HFFc6 (cell line): ENCODE measurements around the gene RBM33. TPM values are rescaled to one million over a fixed set of nuclear protein-coding genes. Genes with fewer than 3 reads are reported as not detected.

Source experiments
- DNase-seq: peaks from one replicate; pipeline ENCODE4 v3.0.0-alpha.2; 2018
- H3K27ac Mint-ChIP-seq: 2 replicates; pipeline ENCODE4 v1.8.0; 2020; ENCODE audit warnings: mild to moderate bottlenecking, mixed read lengths
- H3K27me3 Mint-ChIP-seq: 2 replicates; pipeline ENCODE4 v1.8.0; 2021; ENCODE audit warnings: mild to moderate bottlenecking, moderate library complexity, mixed read lengths; ENCODE audit not compliant: insufficient read depth
- H3K36me3 Mint-ChIP-seq: 2 replicates; pipeline ENCODE4 v1.8.0; 2021; ENCODE audit warnings: low read depth, mixed read lengths
- H3K4me1 Mint-ChIP-seq: 2 replicates; pipeline ENCODE4 v1.8.0; 2020; ENCODE audit warnings: low read depth, mixed read lengths
- H3K4me3 Mint-ChIP-seq: 2 replicates; pipeline ENCODE4 v1.8.0; 2020; ENCODE audit warnings: mild to moderate bottlenecking, moderate library complexity, mixed read lengths
- H3K9me3 Mint-ChIP-seq: 2 replicates; pipeline ENCODE4 v1.8.0; 2020; ENCODE audit warnings: mild to moderate bottlenecking, mixed read lengths
- CTCF ChIP-seq: fragments of 200-600 bp; sonication (generic); IDR thresholded peaks from 2 replicates; pipeline ENCODE4 v1.5.0; 2021; ENCODE audit warnings: antibody characterized with exemption, mild to moderate bottlenecking
- total RNA-seq, 6 experiments: library from RNA; stranded (reverse); fragmentation: NEBNext Ultra II Directional; extraction: Animal tissue kit (Norgen Biotek cat#: 25700); gene quantifications; 2 replicates in 1 of 6; 3 replicates in 5 of 6; pipeline ENCODE4 v1.2.3, GENCODE V29; 2021

The RBM33 gene
- total RNA-seq, 6 experiments from 2014 or later, result 31.5 to 38.9 (median 34.5) TPM

- Mint-ChIP-seq H3K4me1 (peaks cover 8% of the 10 kb centered on the region), H3K27me3 (peaks cover 19% of the 10 kb centered on the region), H3K27ac (no peak overlapping the region), H3K9me3 (peaks cover 18% of the 10 kb centered on the region), H3K36me3 (peaks cover 7% of the 10 kb centered on the region), H3K4me3 (no peak overlapping the region)
- no peak for TF ChIP-seq CTCF
- DNase-seq, result no peak
Observed at GRCh38 chr7:155618708-155619633, 25.5 kb upstream of the RBM33 start.

- Mint-ChIP-seq H3K9me3 (peaks cover 16% of the 10 kb centered on the region), H3K27ac (no peak overlapping the region), H3K4me1 (peaks cover 8% of the 10 kb centered on the region), H3K4me3 (no peak overlapping the region), H3K36me3 (peaks cover 5% of the 10 kb centered on the region), H3K27me3 (peaks cover 21% of the 10 kb centered on the region)
- TF ChIP-seq CTCF, result no peak
- DNase-seq, result no peak
Observed at GRCh38 chr7:155619634-155620271, 24.7 kb upstream of the RBM33 start.

- Mint-ChIP-seq H3K36me3 (no peaks in the 10 kb centered on the region), H3K4me1 (peaks cover 8% of the 10 kb centered on the region), H3K27ac (no peak overlapping the region), H3K4me3 (no peak overlapping the region), H3K27me3 (peaks cover 21% of the 10 kb centered on the region), H3K9me3 (peaks cover 8% of the 10 kb centered on the region)
- DNase-seq, result no peak
- no peak for TF ChIP-seq CTCF
Observed at GRCh38 chr7:155620497-155620896, 24.0 kb upstream of the RBM33 start.

- H3K4me3 Mint-ChIP-seq, result no peak overlapping the region
- H3K27ac Mint-ChIP-seq, result no peak overlapping the region
- no peak for DNase-seq
- no peaks in the 10 kb centered on the region for H3K36me3 Mint-ChIP-seq
- peaks cover 6% of the 10 kb centered on the region for H3K9me3 Mint-ChIP-seq
- peaks cover 8% of the 10 kb centered on the region for H3K4me1 Mint-ChIP-seq
- no peak for TF ChIP-seq CTCF
- peaks cover 23% of the 10 kb centered on the region for H3K27me3 Mint-ChIP-seq
Observed at GRCh38 chr7:155621418-155621980, 23.0 kb upstream of the RBM33 start.

- no peak for DNase-seq
- TF ChIP-seq CTCF, result no peak
- Mint-ChIP-seq H3K9me3 (peaks cover 7% of the 10 kb centered on the region), H3K27ac (no peak overlapping the region), H3K4me1 (peaks cover 2% of the 10 kb centered on the region), H3K4me3 (no peak overlapping the region), H3K27me3 (peaks cover 23% of the 10 kb centered on the region), H3K36me3 (peaks cover 4% of the 10 kb centered on the region)
Observed at GRCh38 chr7:155624412-155624811, 20.0 kb upstream of the RBM33 start.
